ENCODE measurements around the gene VPS39. TPM values are rescaled to one million over a fixed set of nuclear protein-coding genes. Genes with fewer than 3 reads are reported as not detected.

VPS39 gene
- total and polyA plus RNA-seq, 8 donors = 26.4 to 52.6 (median 32.7) TPM

DNA sequence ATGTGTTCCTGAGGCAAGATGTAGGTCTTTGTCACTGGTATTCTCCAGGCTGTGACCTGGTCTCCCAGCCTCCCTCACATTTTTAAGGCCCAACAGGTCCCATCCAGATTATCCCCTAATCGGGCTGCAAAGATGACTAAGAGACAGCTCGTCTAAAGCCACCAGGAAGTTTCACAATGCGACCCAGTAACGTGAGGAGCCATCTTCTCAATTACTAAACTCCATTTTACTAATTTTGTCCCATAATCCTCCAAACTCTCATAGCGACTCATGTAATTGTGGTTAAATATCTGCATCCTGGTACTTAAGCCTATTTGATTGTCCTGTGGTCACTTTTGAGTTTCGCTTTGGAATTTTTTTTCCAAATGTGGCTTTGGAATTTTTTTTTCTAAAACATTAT, 43.0 kb downstream of the VPS39 start:
- peaks cover 0 to 88% (median 46%) of the 10 kb centered on the region in 3 donors for H3K36me3 ChIP-seq
- H3K27me3 ChIP-seq = no peaks in the 10 kb centered on the region
- H3K4me3 ChIP-seq = no peak overlapping the region
- H3K9me3 ChIP-seq = no peaks in the 10 kb centered on the region
- DNase-seq (no peak), FAIRE-seq (no peak), ATAC-seq (no peak)
- H3K4me1 ChIP-seq = no peaks in the 10 kb centered on the region
- no peak overlapping the region for H3K27ac ChIP-seq
- intact Hi-C loops (cut with DNase I) = loop anchor here in 1 of 3 donors (10.0 kb wide), 1 partner anchor 60 kb away; no protein-coding TSS in a partner anchor
- 93 to 99% methylated on average over 6 of the region's 6 CpGs for WGBS, 2 donors
- TF ChIP-seq, protein P1, sequence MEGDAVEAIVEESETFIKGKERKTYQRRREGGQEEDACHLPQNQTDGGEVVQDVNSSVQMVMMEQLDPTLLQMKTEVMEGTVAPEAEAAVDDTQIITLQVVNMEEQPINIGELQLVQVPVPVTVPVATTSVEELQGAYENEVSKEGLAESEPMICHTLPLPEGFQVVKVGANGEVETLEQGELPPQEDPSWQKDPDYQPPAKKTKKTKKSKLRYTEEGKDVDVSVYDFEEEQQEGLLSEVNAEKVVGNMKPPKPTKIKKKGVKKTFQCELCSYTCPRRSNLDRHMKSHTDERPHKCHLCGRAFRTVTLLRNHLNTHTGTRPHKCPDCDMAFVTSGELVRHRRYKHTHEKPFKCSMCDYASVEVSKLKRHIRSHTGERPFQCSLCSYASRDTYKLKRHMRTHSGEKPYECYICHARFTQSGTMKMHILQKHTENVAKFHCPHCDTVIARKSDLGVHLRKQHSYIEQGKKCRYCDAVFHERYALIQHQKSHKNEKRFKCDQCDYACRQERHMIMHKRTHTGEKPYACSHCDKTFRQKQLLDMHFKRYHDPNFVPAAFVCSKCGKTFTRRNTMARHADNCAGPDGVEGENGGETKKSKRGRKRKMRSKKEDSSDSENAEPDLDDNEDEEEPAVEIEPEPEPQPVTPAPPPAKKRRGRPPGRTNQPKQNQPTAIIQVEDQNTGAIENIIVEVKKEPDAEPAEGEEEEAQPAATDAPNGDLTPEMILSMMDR (IDR thresholded peaks at IDR 0.05) = no peak

DNA sequence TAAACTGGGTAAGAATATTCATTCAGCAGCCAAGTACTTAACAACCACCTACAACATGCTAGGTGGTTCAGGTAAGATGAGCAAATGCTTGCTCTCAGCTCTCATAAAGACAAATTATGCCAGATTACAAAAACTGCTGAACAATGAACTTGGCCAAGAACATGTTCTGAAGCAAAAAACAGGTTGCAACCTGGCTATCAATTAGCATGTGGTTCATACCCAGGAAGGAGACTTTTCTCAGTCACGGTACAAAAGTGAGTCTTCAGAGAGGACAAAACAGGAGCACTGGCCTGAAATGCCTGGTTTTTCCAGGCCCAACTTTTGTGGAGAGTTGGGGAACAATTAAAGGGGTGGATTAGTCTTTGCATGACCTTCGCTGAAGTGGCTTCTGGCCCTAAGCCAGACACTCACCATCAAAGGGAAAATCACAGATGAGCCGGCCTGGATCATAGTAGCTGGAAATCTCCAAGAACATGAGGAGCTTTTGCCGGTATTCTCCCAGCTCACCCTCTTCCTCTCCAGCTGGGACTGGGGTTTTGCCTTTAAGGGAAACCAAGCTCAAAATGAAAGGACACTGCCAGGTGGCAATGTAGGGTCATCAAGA, 44.1 kb downstream of the VPS39 start:
- H3K27me3 ChIP-seq = no peaks in the 10 kb centered on the region
- H3K9me3 ChIP-seq = no peaks in the 10 kb centered on the region
- TF ChIP-seq, protein P1 (IDR thresholded peaks at IDR 0.05) = no peak
- intact Hi-C loops (cut with DNase I) = loop anchor here in 1 of 3 donors (10.0 kb wide), 1 partner anchor 61 kb away; no protein-coding TSS in a partner anchor
- H3K4me3 ChIP-seq = no peak overlapping the region
- DNase-seq (no peak), FAIRE-seq (no peak), ATAC-seq (no peak)
- no peak overlapping the region for H3K27ac ChIP-seq
- peaks cover 0 to 82% (median 48%) of the 10 kb centered on the region in 3 donors for H3K36me3 ChIP-seq
- 68 to 70% methylated on average over 4 of the region's 4 CpGs for whole genome bisulfite sequencing, 2 donors
- no peaks in the 10 kb centered on the region for H3K4me1 ChIP-seq

DNA sequence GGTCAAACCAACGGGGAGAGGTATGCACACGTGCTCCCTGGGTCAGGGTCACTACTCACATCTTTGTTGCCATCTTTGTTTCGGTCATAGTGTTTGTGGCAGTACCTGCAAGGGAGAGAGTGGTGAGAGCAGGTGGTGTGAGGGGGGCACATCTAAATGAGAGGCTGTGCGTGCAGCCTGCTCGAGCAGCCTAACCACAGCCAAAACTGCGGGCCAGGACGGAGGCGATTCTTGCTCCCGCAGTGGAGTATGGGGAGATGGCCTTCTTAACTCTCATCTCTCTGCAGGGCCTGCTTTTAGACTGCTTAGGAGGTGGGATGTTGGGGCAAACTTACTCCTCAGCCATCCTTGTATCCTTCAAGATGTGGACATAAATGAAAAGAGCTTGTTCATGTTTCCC, 44.8 kb downstream of the VPS39 start:
- no peaks in the 10 kb centered on the region for H3K27me3 ChIP-seq
- intact Hi-C loops (cut with DNase I) = loop anchor here in 1 of 3 donors (10.0 kb wide), 1 partner anchor 62 kb away; no protein-coding TSS in a partner anchor
- TF ChIP-seq, protein P1 (IDR thresholded peaks at IDR 0.05) = no peak
- FAIRE-seq = no peak
- H3K4me1 ChIP-seq = no peaks in the 10 kb centered on the region
- DNase-seq = no peak
- no peak overlapping the region for H3K4me3 ChIP-seq
- no peaks in the 10 kb centered on the region for H3K9me3 ChIP-seq
- 94% methylated on average over 9 of the region's 9 CpGs for WGBS, 2 donors
- H3K27ac ChIP-seq = no peak overlapping the region
- peaks cover 0 to 74% (median 47%) of the 10 kb centered on the region in 3 donors for H3K36me3 ChIP-seq
- no peak for ATAC-seq

DNA sequence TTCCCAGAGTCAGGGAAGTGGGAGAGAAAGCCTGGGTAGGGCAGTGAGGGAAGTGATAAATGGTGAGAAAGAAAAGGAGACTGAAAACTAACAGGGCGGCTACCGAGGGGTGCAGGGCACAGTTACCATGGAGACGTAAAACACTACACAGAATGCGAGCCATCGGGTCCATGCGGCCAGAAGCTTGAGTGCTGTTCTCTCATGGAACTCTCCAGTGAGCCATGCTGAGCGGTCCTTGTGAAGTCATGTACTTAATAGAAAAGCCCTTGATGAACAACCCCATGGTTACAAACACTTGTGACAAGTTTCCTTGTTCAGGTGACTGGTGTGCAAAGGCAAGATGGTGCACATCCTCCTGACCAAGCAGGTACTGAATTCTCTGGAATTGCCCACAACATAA, 48.0 kb downstream of the VPS39 start:
- Histone ChIP-seq H3K27ac (no peak overlapping the region), H3K36me3 (peaks cover 0 to 49% (median 25%) of the 10 kb centered on the region in 3 donors), H3K9me3 (no peaks in the 10 kb centered on the region), H3K4me3 (no peak overlapping the region), H3K4me1 (peaks cover 3 to 12% (median 11%) of the 10 kb centered on the region in 3 donors), H3K27me3 (no peaks in the 10 kb centered on the region)
- TF ChIP-seq, protein P1 (IDR thresholded peaks at IDR 0.05) = no peak
- intact Hi-C loops (cut with DNase I) = loop anchor here in 1 of 3 donors (10.0 kb wide), 1 partner anchor 65 kb away; no protein-coding TSS in a partner anchor
- DNase-seq (no peak), ATAC-seq (no peak), FAIRE-seq (no peak)
- WGBS, 2 donors = 77 to 89% methylated on average over 7 of the region's 7 CpGs

Data from pancreas (tissue), 10 donors.